Liver (tissue), 9 donors: ENCODE data around the gene SCML1. TPM values are rescaled to one million over a fixed set of nuclear protein-coding genes. Genes with fewer than 3 reads are reported as not detected.

Source experiments
- DNase-seq: peaks from one replicate; pipeline ENCODE4 v3.0.0-alpha.2; 2017; ENCODE audit warnings: low spot score
- H3K27ac ChIP-seq, 2 donors: one replicate each; pipeline ENCODE4 v1.7.0; 2013; ENCODE audit warnings: inconsistent platforms in 2 of 2, low read length in 2 of 2, control low read depth in 1 of 2, low read depth in 1 of 2, mild to moderate bottlenecking in 1 of 2
- H3K27me3 ChIP-seq, 4 donors: one replicate each; pipeline versions ENCODE4 v1.6.1 to v1.7.0; 2013; ENCODE audit warnings: low read length in 3 of 4, inconsistent platforms in 1 of 4, mild to moderate bottlenecking in 1 of 4, moderate library complexity in 1 of 4; ENCODE audit not compliant: control insufficient read depth in 4 of 4, insufficient read depth in 4 of 4
- H3K36me3 ChIP-seq, 4 donors: one replicate each; pipeline versions ENCODE4 v1.6.1 to v1.7.0; 2013; ENCODE audit warnings: low read length in 3 of 4, mild to moderate bottlenecking in 3 of 4, low read depth in 1 of 4, moderate library complexity in 1 of 4; ENCODE audit not compliant: control insufficient read depth in 4 of 4, insufficient read depth in 3 of 4
- H3K4me1 ChIP-seq, 4 donors: one replicate each; pipeline versions ENCODE4 v1.6.1 to v1.7.0; 2013; ENCODE audit warnings: low read length in 3 of 4, mild to moderate bottlenecking in 3 of 4, moderate library complexity in 1 of 4; ENCODE audit not compliant: control insufficient read depth in 4 of 4, insufficient read depth in 4 of 4
- H3K4me3 ChIP-seq, 3 donors: one replicate each; pipeline versions ENCODE4 v1.6.1 to v1.7.0; 2013; ENCODE audit warnings: low read length in 3 of 3, control low read depth in 1 of 3, low read depth in 1 of 3, mild to moderate bottlenecking in 1 of 3
- H3K9ac ChIP-seq, 2 donors: one replicate each; pipeline ENCODE4 v1.7.0; 2013; ENCODE audit warnings: low read length in 2 of 2, mild to moderate bottlenecking in 2 of 2, moderate library complexity in 2 of 2, control low read depth in 1 of 2, low read depth in 1 of 2
- H3K9me3 ChIP-seq, 4 donors: one replicate each; pipeline versions ENCODE4 v1.6.1 to v1.7.0; 2013; ENCODE audit warnings: low read length in 3 of 4; ENCODE audit not compliant: control insufficient read depth in 4 of 4
- CTCF ChIP-seq: fragments of 150-350 bp; IDR thresholded peaks from 2 replicates; pipeline ENCODE4 v1.5.1; 2017; ENCODE audit warnings: improper control_type of control experiment, low read depth, low read length; ENCODE audit not compliant: missing input control
- EGR1 ChIP-seq, 2 donors: IDR thresholded peaks; 2 replicates each; pipeline ENCODE4 v1.6.1; 2016 to 2018; ENCODE audit warnings: antibody characterized with exemption in 2 of 2, low read depth in 2 of 2
- FOXA1 ChIP-seq: IDR thresholded peaks from 2 replicates; pipeline ENCODE4 v1.6.1; 2016; ENCODE audit warnings: antibody characterized with exemption
- FOXA2 ChIP-seq: IDR thresholded peaks from 2 replicates; pipeline ENCODE4 v1.6.1; 2016; ENCODE audit warnings: antibody characterized with exemption
- GABPA ChIP-seq, 2 donors: IDR thresholded peaks in 1 of 2; conservative IDR thresholded peaks in 1 of 2; 2 replicates each; pipeline ENCODE4 v1.6.1; 2016; ENCODE audit warnings: antibody characterized with exemption in 2 of 2, mild to moderate bottlenecking in 1 of 2, moderate library complexity in 1 of 2
- HNF4A ChIP-seq, 2 donors: conservative IDR thresholded peaks; 2 replicates each; pipeline ENCODE4 v1.6.1; 2016; ENCODE audit warnings: antibody characterized with exemption in 2 of 2, mild to moderate bottlenecking in 2 of 2
- HNF4G ChIP-seq: IDR thresholded peaks from 2 replicates; pipeline ENCODE4 v1.6.1; 2016; ENCODE audit warnings: antibody characterized with exemption
- JUND ChIP-seq, 2 donors: IDR thresholded peaks; 2 replicates each; pipeline ENCODE4 v1.6.1; 2016; ENCODE audit warnings: antibody characterized with exemption in 2 of 2
- MAX ChIP-seq: IDR thresholded peaks from 2 replicates; pipeline ENCODE4 v1.6.1; 2016; ENCODE audit warnings: antibody characterized with exemption
- NR2F2 ChIP-seq: IDR thresholded peaks from 2 replicates; pipeline ENCODE4 v1.6.1; 2016; ENCODE audit warnings: antibody characterized with exemption
- RAD21 ChIP-seq, 2 donors: IDR thresholded peaks; 2 replicates each; pipeline ENCODE4 v1.6.1; 2016; ENCODE audit warnings: antibody characterized with exemption in 2 of 2, mild to moderate bottlenecking in 2 of 2
- REST ChIP-seq: IDR thresholded peaks from 2 replicates; pipeline ENCODE4 v1.6.1; 2016; ENCODE audit warnings: antibody characterized with exemption, mild to moderate bottlenecking
- RXRA ChIP-seq, 2 donors: IDR thresholded peaks; 2 replicates each; pipeline ENCODE4 v1.6.1; 2017 to 2018; ENCODE audit warnings: antibody characterized with exemption in 2 of 2, mild to moderate bottlenecking in 1 of 2
- TAF1 ChIP-seq: conservative IDR thresholded peaks from 2 replicates; pipeline ENCODE4 v1.6.1; 2016; ENCODE audit warnings: antibody characterized with exemption, mild to moderate bottlenecking
- YY1 ChIP-seq: IDR thresholded peaks from 2 replicates; pipeline ENCODE4 v1.6.1; 2016; ENCODE audit warnings: antibody characterized with exemption, mild to moderate bottlenecking
- WGBS: extraction: QIAGEN DNeasy Blood & Tissue Kit; methylation state at CpG from one replicate; pipeline ENCODE4 v1.1.7; 2013; 5-methylcytosine and 5-hydroxymethylcytosine counted together
- polyA plus RNA-seq, 2 donors: library from polyadenylated mRNA; stranded (reverse) in 1 of 2; unstranded in 1 of 2; fragments of 200-250 nt in 1 of 2; fragments of >200 nt in 1 of 2; fragmentation: Nextera tagmentation in 1 of 2; extraction: Ambion mirVana in 1 of 2; gene quantifications; one replicate each; pipeline versions ENCODE4 v1.2.1 to v1.2.3, GENCODE V29; 2013 to 2015
- total RNA-seq, 2 donors: library from RNA; depleted of rRNA; stranded (reverse); fragments of >200 nt; gene quantifications; one replicate each; pipeline ENCODE4 v1.2.3, GENCODE V29; 2014
- donor health status: healthy.
- donor health status: healthy.
- donor health status: healthy.
- donor health status: healthy.
- donor health status: healthy.

Gene SCML1
- total and polyA plus RNA-seq, 4 donors: 7.9 to 17.9 (median 14.9) TPM

GRCh38 chrX:17747692-17748091 is 10.4 kb downstream of the SCML1 start:
- Histone ChIP-seq H3K27ac (no peak overlapping the region), H3K4me3 (no peak overlapping the region), H3K4me1 (peaks cover 3 to 35% (median 34%) of the 10 kb centered on the region in 4 donors), H3K9me3 (no peaks in the 10 kb centered on the region), H3K9ac (no peak overlapping the region), H3K36me3 (peaks cover 0 to 11% (median 7%) of the 10 kb centered on the region in 4 donors), H3K27me3 (no peaks in the 10 kb centered on the region)
- no peak for DNase-seq
- WGBS: 98% methylated on average over 5 of the region's 5 CpGs
- TF ChIP-seq FOXA1: no peak

DNA sequence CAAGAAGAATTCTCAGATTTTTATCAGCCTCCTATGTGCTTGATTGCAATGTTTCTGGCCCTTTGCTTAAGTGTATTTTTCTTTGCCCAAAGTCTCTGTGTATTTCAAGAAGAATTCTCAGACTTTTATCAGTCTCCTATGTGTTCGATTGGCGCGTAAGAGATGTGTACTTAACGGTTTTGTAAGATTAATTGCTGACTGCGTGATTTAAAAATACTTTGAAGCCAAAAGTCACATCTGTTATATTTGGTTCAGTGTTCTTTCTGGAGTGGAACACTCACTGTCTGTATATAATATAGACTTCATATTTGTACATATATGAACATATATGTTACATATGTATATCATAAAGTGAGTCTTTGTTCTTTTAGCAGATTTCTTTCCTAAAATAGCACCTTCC is 11.4 kb downstream of the SCML1 start:
- peaks cover 3 to 15% (median 8%) of the 10 kb centered on the region in 4 donors for H3K36me3 ChIP-seq
- H3K9me3 ChIP-seq: no peaks in the 10 kb centered on the region
- H3K4me3 ChIP-seq: no peak overlapping the region
- 28% methylated on average over 5 of the region's 5 CpGs for WGBS
- no peak for DNase-seq
- no peaks in the 10 kb centered on the region for H3K27me3 ChIP-seq
- H3K27ac ChIP-seq: no peak overlapping the region
- H3K4me1 ChIP-seq: peaks cover 3 to 35% (median 31%) of the 10 kb centered on the region in 4 donors
- TF ChIP-seq RXRA (IDR thresholded peaks at IDR 0.05) (no peak), GABPA (IDR thresholded peaks at IDR 0.05 in 1 of 2, conservative IDR thresholded peaks at IDR 0.05 in 1 of 2) (no peak), MAX (no peak), YY1 (no peak), REST (no peak), TAF1 (no peak), RAD21 (IDR thresholded peaks at IDR 0.05) (no peak), EGR1 (IDR thresholded peaks at IDR 0.05; ENCODE audit: low read depth in 2 of 2) (no peak), NR2F2 (no peak), JUND (IDR thresholded peaks at IDR 0.05) (no peak), FOXA2 (no peak), HNF4G (no peak), CTCF (no peak)
- no peak overlapping the region for H3K9ac ChIP-seq

- no peaks in the 10 kb centered on the region for H3K9me3 ChIP-seq
- DNase-seq: no peak
- peaks cover 3 to 28% (median 26%) of the 10 kb centered on the region in 4 donors for H3K4me1 ChIP-seq
- no peak overlapping the region for H3K27ac ChIP-seq
- WGBS: 50% methylated on average over 3 of the region's 3 CpGs
- H3K4me3 ChIP-seq: no peak overlapping the region
- TF ChIP-seq RXRA (IDR thresholded peaks at IDR 0.05) (peak in 1 of 2 donors; percentile 39), CTCF (no peak), HNF4A (conservative IDR thresholded peaks at IDR 0.05) (peak in 1 of 2 donors; percentile 48)
- H3K36me3 ChIP-seq: peaks cover 3 to 15% (median 8%) of the 10 kb centered on the region in 4 donors
- H3K9ac ChIP-seq: no peak overlapping the region
- no peaks in the 10 kb centered on the region for H3K27me3 ChIP-seq
Measured at GRCh38 chrX:17750436-17750835, 13.1 kb downstream of the SCML1 start.
